Coronary artery (tissue), 2 donors: Measurements from ENCODE around the gene ATP2B3.
A peak's percentile ranks its signal among the peaks of the same experiment; 100 is the strongest.

Experiments
- DNase-seq: peaks from one replicate; pipeline ENCODE4 v3.0.0-alpha.2; 2017; ENCODE audit warnings: low spot score
- H3K27ac ChIP-seq, 2 donors: fragments of 200-600 bp; sonication (generic); one replicate each; pipeline ENCODE4 v1.5.1; 2016 to 2019
- H3K4me3 ChIP-seq: fragments of 200-600 bp; sonication (generic); 2 replicates; pipeline ENCODE4 v1.5.1; 2016; ENCODE audit warnings: mild to moderate bottlenecking, moderate library complexity
- CTCF ChIP-seq: fragments of 200-600 bp; sonication (generic); IDR thresholded peaks from one replicate; pipeline ENCODE4 v1.5.1; 2019; ENCODE audit warnings: antibody characterized with exemption

ATP2B3 gene

DNA sequence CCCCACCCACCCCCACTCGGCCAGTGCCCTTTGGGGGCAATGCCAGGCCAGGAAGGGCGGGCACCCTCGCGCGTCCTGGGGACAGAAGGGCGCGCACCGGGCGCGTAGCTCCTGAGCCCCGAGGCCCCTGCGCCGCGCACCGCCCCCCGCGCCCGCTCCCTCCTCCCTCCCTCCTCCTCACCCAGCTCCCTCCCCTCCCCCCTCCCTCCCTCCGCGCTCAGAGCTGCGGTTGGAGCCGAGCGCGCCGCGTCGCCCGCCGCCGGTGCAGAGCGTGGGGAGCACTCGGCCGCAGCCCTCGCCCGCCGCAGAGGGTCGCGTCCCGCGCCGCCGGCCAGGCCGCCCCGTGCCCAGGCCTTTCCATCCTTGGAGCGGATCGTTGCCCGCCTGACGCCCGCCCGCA lies at the start of gene ATP2B3:
Gene ATP2B3, plus strand, starts transcription at position 220 of the 400 bp plus-strand sequence. CDS start 18,606 bp downstream, outside the sequence.
- TF ChIP-seq CTCF: no peak
- DNase-seq: no peak
- Histone ChIP-seq H3K27ac (no peak within 1 kb of the TSS), H3K4me3 (peak within 1 kb of the TSS; percentile 21)

- no peak for TF ChIP-seq CTCF
- H3K4me3 ChIP-seq: no peak overlapping the region
- DNase-seq: no peak
- H3K27ac ChIP-seq: no peak overlapping the region
Observed at GRCh38 chrX:153468008-153468580, 49.3 kb upstream of the ATP2B3 start.

- no peak for DNase-seq
Observed at GRCh38 chrX:153469811-153470410, 47.5 kb upstream of the ATP2B3 start.

GRCh38 chrX:153470411-153471363 lies 46.8 kb upstream of the ATP2B3 start, which contains the start of gene HAUS7:
HAUS7 (minus strand) TSS chrX:153470576; CDS start chrX:153470557, 19 bp downstream.
- H3K27ac ChIP-seq: peak within 1 kb of the TSS; percentile 32 to 75
- peak; percentile 57 for TF ChIP-seq CTCF
- DNase-seq: peak; percentile 94
- peak within 1 kb of the TSS; percentile 72 for H3K4me3 ChIP-seq

More at GRCh38 chrX:153469811-153470410, 47.5 kb upstream of the ATP2B3 start:
- no peak for TF ChIP-seq CTCF
- Histone ChIP-seq H3K27ac (peak overlapping the region in 1 of 2 donors; percentile 43), H3K4me3 (peak overlapping the region; percentile 72)

DNA sequence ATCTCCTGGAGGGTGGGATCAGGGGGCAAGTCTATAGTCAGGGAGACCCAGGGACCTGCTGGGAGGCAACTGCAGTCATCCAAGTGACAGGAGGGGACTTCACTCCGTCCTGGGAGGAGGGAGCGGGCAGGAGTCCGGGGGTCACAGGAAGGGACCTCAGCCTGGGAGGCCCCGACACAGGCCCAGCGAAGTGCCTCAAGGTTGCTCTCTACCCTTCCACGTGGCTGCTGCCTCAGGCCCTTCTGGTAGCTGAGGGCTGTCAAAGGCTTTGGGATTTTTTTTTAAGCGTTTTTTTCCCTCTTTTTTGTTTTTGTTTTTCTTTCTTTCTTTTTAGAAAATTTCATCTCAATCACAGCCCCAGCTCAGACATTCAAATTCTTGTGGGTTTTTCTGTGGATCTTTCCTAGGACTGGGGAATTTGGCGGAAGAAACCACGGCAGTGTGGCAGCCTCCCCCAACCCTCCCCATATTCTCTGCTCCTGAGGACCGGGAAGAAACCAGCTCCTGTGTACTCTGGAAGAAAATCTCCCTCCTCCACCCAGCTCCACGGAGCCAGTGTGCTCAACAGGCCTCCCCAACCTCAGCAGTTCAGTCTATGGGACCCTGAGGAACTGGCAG lies 45.7 kb upstream of the ATP2B3 start:
- no peak for DNase-seq
- no peak overlapping the region for H3K4me3 ChIP-seq
- peak overlapping the region; percentile 37 to 91 for H3K27ac ChIP-seq
- no peak for TF ChIP-seq CTCF

- DNase-seq: no peak
- Histone ChIP-seq H3K4me3 (no peak overlapping the region), H3K27ac (peak overlapping the region; percentile 37 to 91)
- TF ChIP-seq CTCF: no peak
Observed at GRCh38 chrX:153473126-153473525, 44.3 kb upstream of the ATP2B3 start.
